Superior temporal gyrus (tissue), 1 donor: Measurements from ENCODE around the gene MYBPC1.
"Not testable (repeated sequence)": the region's sequence is repeated elsewhere in the genome, so short reads cannot be mapped to it uniquely, and the experiment has no call there.

Experiments used
- DNase-seq: peaks from one replicate; pipeline ENCODE4 v3.0.0-alpha.2; 2016; ENCODE audit errors: extremely low spot score

Gene MYBPC1, protein sequence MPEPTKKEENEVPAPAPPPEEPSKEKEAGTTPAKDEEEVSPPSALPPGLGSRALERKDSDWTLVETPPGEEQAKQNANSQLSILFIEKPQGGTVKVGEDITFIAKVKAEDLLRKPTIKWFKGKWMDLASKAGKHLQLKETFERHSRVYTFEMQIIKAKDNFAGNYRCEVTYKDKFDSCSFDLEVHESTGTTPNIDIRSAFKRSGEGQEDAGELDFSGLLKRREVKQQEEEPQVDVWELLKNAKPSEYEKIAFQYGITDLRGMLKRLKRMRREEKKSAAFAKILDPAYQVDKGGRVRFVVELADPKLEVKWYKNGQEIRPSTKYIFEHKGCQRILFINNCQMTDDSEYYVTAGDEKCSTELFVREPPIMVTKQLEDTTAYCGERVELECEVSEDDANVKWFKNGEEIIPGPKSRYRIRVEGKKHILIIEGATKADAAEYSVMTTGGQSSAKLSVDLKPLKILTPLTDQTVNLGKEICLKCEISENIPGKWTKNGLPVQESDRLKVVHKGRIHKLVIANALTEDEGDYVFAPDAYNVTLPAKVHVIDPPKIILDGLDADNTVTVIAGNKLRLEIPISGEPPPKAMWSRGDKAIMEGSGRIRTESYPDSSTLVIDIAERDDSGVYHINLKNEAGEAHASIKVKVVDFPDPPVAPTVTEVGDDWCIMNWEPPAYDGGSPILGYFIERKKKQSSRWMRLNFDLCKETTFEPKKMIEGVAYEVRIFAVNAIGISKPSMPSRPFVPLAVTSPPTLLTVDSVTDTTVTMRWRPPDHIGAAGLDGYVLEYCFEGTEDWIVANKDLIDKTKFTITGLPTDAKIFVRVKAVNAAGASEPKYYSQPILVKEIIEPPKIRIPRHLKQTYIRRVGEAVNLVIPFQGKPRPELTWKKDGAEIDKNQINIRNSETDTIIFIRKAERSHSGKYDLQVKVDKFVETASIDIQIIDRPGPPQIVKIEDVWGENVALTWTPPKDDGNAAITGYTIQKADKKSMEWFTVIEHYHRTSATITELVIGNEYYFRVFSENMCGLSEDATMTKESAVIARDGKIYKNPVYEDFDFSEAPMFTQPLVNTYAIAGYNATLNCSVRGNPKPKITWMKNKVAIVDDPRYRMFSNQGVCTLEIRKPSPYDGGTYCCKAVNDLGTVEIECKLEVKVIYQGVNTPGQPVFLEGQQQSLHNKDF

DNA sequence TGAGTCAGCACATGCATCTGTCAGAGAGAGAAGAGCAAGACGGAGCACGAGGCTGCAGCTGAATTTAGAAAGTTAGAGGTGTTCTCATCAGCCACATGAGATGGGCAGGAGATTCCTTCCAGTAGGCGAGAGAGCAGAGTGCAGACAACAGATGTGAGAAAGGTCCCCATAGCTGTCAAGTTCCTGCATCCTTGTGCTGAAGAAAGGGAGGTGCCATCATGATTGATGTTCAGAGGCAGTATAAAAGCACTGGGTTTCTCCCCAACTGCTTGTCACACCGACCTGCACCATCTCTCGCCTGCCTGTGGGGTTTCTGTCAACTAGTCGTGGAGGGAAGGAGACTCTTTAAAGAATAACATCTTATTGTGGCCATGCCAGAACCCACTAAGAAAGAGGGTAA is at the start of gene MYBPC1:
Gene MYBPC1, plus strand, starts transcription at position 272 of the 400 bp plus-strand sequence. Its CDS starts 100 bp downstream, at position 372.
- no peak for DNase-seq

DNA sequence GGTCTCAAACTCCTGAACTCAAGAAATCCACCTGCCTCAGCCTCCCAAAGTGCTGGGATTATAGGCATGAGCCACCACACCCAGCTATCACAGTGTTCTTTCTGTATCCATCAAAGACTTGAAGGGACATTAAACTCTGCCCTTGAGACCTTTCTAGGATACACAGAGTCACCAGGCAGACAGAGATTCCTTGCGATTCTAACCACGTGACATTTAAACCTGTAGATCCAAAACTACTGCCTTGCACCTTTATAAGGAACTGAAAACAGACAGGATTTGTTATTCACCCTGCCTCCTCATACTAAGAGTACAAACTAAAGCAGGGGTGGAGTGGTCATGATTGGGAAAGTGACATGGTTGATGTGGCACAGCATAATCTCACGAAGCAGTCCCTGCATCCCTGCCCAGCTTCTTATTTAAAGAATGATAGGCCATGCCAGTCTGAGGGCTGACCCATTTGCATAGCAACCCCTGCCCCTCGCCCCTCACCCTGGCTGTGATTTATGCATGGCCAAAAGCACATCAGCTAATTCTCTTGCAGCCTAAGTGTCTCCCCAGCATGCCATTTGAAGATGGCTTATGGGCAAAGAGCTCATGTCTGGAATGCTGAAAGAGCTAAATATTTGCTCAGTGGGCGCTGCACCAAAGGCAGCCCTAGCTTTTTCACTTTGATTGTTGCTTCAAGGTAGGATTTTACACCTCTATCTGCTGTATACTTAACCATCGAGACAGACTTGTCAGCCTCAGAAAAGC is 43.2 kb upstream of the MYBPC1 start:
- no peak for DNase-seq

DNA sequence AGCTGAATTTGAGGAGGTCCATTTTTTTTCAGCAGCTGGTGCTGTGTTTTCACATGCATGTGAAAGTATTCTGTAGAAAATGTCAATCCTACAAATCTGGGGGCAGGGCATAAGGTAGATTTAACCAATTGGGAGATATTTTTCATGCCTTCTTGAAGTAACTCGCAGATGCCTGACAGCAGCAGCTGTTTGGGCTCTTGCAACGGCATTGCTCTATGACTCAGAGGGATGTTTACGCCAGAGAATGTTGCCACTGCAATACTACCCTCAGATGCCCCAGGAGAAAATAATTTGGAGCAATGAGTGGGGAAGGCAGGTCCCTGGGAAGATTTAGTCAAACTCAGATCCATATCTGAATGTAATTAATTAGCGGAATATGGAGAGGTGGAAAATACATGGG is 42.5 kb upstream of the MYBPC1 start:
- no peak for DNase-seq

DNA sequence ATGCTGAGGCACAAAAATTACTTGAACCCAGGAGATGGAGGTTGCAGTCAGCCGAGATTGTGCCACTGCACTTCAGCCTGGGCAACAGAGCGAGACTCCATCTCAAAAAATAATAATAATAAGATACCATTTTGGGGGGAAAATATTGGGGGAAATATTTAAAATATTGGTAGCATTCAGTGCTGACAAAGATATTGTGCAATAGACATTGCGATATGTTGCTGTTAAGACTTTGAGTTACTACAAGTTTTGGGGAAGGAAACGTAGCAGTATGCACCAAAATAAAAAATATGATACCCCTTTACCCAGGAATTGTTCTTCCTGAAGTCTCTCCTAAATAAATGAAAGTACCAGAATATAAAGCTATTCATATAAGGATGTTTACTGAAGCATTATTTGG is 37.7 kb upstream of the MYBPC1 start:
- DNase-seq, result no peak

DNA sequence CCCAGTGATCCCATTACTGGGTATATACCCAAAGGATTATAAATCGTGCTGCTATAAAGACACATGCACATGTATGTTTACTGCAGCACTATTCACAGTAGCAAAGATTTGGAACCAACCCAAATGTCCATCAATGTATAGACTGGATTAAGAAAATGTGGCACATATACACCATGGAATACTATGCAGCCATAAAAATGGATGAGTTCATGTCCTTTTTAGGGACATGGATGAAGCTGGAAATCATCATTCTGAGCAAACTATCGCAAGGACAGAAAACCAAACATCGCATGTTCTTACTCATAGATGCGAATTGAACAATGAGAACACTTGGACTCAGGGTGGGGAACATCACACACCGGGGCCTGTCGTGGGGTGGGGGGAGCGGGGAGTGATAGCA is 36.0 kb upstream of the MYBPC1 start:
- not testable (repeated sequence) for DNase-seq

GRCh38 chr12:101563212-101563611 is 31.6 kb upstream of the MYBPC1 start:
- no peak for DNase-seq

DNA sequence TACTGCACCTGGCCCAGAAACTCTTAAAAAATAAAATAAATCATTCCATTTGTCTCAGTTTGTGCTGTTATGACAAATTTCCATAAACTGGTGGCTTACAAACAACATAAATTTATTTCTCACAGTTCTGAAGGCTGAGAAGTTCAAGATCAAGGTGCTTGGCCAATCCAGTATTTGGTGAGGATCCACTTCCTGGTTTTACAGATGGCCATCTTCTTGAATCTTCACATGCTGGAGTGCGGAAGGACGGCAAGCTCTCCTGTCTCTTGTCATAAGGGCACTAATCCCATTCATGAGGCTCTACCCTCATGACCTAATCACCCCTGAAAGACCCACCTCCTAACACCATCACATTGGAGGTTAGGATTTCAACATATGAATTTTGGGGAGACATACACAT is 29.9 kb upstream of the MYBPC1 start:
- DNase-seq, result no peak

- no peak for DNase-seq
These were observed 28.5 kb upstream of the MYBPC1 start for GRCh38 chr12:101566318-101566717.

GRCh38 chr12:101567918-101568317 is 26.9 kb upstream of the MYBPC1 start:
- no peak for DNase-seq

- DNase-seq, result peak; percentile 64
These were observed 24.7 kb upstream of the MYBPC1 start for GRCh38 chr12:101570047-101570446.

GRCh38 chr12:101571105-101571504 is 23.7 kb upstream of the MYBPC1 start:
- DNase-seq, result no peak

- DNase-seq, result no peak
These were observed 21.0 kb upstream of the MYBPC1 start for GRCh38 chr12:101573743-101574142.

DNA sequence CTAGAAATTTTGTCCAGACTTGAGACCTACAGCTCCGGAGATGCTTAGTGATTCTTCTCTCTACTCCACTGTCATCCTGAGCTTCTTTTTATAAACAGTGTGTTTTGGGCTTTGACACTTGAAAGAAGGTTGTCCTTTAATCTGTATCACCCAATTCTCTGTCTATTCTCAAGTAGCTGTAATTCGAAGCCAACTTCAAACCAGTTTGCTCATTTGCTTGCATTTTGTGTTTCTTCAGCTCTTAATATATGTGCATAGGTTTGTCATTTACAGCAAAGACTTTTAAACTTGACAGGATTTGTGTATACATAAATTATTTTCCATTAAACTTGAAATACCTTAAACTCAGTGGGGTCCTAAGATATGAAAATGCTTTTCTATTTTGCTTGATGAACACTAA is 16.4 kb upstream of the MYBPC1 start:
- DNase-seq, result no peak

- DNase-seq, result no peak
These were observed 13.6 kb upstream of the MYBPC1 start for GRCh38 chr12:101581190-101581589.

DNA sequence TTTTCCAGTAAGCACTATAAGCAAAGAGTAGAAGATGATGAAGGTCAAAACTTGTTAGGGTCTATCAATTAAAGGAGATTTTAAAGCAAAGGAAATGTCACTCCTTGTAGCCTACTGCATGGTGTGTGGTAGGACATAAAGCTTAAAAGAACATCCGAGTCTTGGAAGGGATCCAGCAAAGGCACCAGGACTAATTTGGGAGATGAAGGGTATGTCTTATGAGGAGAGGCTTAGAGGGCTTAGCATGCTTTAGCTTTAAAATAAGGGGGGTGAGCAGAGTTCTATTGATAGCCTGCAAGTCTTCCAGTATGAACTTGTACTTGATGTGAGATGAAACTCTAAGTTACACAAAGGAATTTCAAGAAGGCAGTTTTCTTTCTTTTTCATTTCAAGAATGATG is 11.8 kb upstream of the MYBPC1 start:
- DNase-seq, result no peak

DNA sequence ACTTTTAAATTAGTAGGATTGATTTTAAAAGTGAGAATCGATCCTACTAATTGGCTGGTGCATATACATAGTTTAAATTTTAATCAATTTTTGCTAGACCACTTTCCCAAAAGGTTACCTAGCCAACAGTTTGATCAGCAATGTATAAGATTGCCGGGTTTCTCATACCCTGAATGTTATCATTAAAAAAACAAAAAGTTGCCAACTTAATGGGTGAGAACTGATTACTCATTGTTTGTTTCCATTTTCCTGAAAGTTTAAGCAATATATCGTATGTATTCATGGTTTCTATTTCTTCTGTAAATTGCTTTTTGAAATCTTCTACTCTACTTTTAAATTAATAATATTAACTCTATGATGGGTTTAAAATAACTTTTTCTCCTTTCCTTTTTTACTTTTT is 4.4 kb upstream of the MYBPC1 start:
- DNase-seq, result no peak

GRCh38 chr12:101591781-101592180 is 3.0 kb upstream of the MYBPC1 start:
- DNase-seq, result no peak

DNA sequence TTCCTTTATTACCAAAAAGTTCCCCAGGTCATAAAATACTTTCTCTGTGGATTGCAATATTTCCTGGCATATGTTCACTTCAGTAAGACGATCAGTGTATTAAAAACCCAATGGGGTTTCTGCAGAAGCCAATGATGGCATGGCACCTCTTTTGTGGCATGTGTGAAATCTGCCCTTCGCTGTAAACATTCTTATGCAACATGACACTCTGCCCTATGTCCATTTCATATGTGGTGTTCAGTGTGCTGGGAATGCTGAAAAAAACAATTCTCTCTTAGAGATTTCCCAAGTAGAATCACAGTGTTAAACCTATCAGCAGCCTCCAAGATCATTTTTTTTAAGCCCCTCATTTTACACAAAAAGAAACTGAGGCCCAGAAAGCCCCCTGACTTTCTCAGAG is 2.3 kb upstream of the MYBPC1 start:
- DNase-seq, result no peak

DNA sequence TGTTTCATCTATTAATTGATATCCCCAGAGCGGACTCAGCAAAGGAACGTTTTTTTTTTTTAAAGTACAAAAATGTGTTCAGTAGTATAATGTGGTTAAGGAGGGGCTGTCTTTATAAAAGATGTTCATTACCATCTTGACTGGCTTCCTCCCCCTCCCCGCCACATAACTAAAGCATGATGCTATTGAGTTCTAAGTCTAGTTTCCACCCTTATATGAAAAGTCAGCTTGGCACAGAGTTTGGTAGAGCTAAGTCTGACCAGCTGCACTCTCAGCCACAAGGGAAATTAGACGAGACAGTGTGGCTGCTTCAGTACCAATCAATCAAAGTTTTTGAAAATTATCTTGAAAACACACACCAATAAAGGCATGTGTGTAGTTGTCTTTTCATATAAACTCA is 1.9 kb upstream of the MYBPC1 start:
- no peak for DNase-seq

GRCh38 chr12:101596172-101596571 is 1.4 kb downstream of the MYBPC1 start:
- no peak for DNase-seq

GRCh38 chr12:101597164-101597563 is 2.4 kb downstream of the MYBPC1 start:
- DNase-seq, result no peak

- DNase-seq, result no peak
These were observed 3.7 kb downstream of the MYBPC1 start for GRCh38 chr12:101598483-101598882.
